ENCODE measurements around the gene FBXL7. TPM values are rescaled to one million over a fixed set of nuclear protein-coding genes. Genes with fewer than 3 reads are reported as not detected.
A peak's percentile ranks its signal among the peaks of the same experiment; 100 is the strongest.

The FBXL7 gene
- total and polyA plus RNA-seq, 9 of the 15 experiments (the other 6 are each of a cell fraction or from before 2014, with no cell fraction given): 0.04 to 0.08 TPM; not detected in 7

DNA sequence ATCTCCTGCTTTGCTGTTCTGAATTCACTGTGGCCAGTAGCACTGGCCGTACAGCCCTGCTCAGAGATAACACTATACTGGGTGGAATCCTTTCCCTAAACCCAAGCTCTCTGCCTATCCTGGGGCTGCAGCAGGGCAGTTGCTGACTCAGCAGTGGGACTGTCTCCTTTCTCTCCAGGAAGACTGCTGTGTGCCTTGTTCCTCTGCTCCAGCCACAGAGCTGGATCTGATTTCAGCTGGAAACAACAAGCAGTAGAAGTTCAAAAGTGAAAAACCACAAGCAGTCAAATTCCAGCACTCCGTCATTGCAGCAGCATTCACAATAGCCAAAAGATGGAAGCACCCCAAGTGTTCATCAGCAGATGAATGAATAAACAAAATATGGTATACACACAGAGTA, 105.0 kb downstream of the FBXL7 start:
- FAIRE-seq (no peak), DNase-seq (ENCODE audit: extremely low read depth in 1 of 4, low spot score in 3 of 4) (no peak), ATAC-seq (no peak)
- POLR2A ChIA-PET: no interaction called here
- intact Hi-C loops (cut with micrococcal nuclease) (no loop called here), in situ Hi-C loops (cut with MboI) (no loop called here)
- Histone ChIP-seq H3K9me1 (ENCODE audit: control insufficient read depth, insufficient read depth, low read length) (no peaks in the 10 kb centered on the region), H3K9ac (ENCODE audit: insufficient read depth in 1 of 2, low read depth in 2 of 2, low read length in 2 of 2) (no peak overlapping the region), H3K9me3 (replicated peaks; ENCODE audit: control insufficient read depth, insufficient read depth, low read depth, low read length) (no peaks in the 10 kb centered on the region), H3K4me2 (ENCODE audit: insufficient read depth, low read length) (no peak overlapping the region), H3K27ac (ENCODE audit: extremely low read depth, low read depth, low read length) (no peak overlapping the region), H2AFZ (ENCODE audit: low read depth, low read length) (no peak overlapping the region), H3K4me3 (no peak overlapping the region), H3K4me1 (replicated peaks in 1 of 2; ENCODE audit: control insufficient read depth in 2 of 2, insufficient read depth in 2 of 2, low read length in 2 of 2) (no peaks in the 10 kb centered on the region), H3K36me3 (ENCODE audit: control insufficient read depth, insufficient read depth, low read length) (no peaks in the 10 kb centered on the region), H4K20me1 (replicated peaks; ENCODE audit: control insufficient read depth, insufficient read depth, low read length) (no peaks in the 10 kb centered on the region), H3K79me2 (ENCODE audit: control insufficient read depth, insufficient read depth, low read length) (no peaks in the 10 kb centered on the region), H3K27me3 (ENCODE audit: control insufficient read depth in 2 of 2, insufficient read depth in 2 of 2, low read length in 2 of 2) (no peaks in the 10 kb centered on the region)
- BruUV-seq (replicated peaks): no TSS peak
- TF ChIP-seq ZNF79 (CRISPR knock-in tag; IDR thresholded peaks at IDR 0.05; ENCODE audit: low read depth) (no peak), MAFG (tag; conservative IDR thresholded peaks at IDR 0.05) (0 out of 2 replicates have a peak, but pooled peaks have one; percentile 7)
- 0% methylated on average over 2 of the region's 2 CpGs for WGBS (ENCODE audit: insufficient coverage, low coverage, missing lambda C conversion rate)
- CTCF ChIA-PET (ENCODE audit: low intra/inter-chr PET ratio): no interaction called here

GRCh38 chr5:15606197-15606596, 106.2 kb downstream of the FBXL7 start:
- intact Hi-C loops (cut with micrococcal nuclease): no loop called here
- no TSS peak for BruUV-seq (replicated peaks)
- no peaks in the 10 kb centered on the region for H3K36me3 ChIP-seq (ENCODE audit: control insufficient read depth, insufficient read depth, low read length)
- no peaks in the 10 kb centered on the region for H3K4me1 ChIP-seq (replicated peaks in 1 of 2; ENCODE audit: control insufficient read depth in 2 of 2, insufficient read depth in 2 of 2, low read length in 2 of 2)
- no peaks in the 10 kb centered on the region for H3K79me2 ChIP-seq (ENCODE audit: control insufficient read depth, insufficient read depth, low read length)
- no peak overlapping the region for H3K4me2 ChIP-seq (ENCODE audit: insufficient read depth, low read length)
- no peaks in the 10 kb centered on the region for H4K20me1 ChIP-seq (replicated peaks; ENCODE audit: control insufficient read depth, insufficient read depth, low read length)
- H3K9ac ChIP-seq (ENCODE audit: insufficient read depth in 1 of 2, low read depth in 2 of 2, low read length in 2 of 2): no peak overlapping the region
- H3K9me1 ChIP-seq (ENCODE audit: control insufficient read depth, insufficient read depth, low read length): no peaks in the 10 kb centered on the region
- no peak for TF ChIP-seq ZNF232 (CRISPR knock-in tag; IDR thresholded peaks at IDR 0.05)
- TF ChIP-seq RBM17 (IDR thresholded peaks at IDR 0.05; ENCODE audit: borderline replicate concordance, low read depth, low read length): no peak
- TF ChIP-seq ZNF324 (CRISPR knock-in tag; IDR thresholded peaks at IDR 0.05): no peak
- no peak for TF ChIP-seq SOX6 (IDR thresholded peaks at IDR 0.05)
- 4% methylated on average over 8 of the region's 8 CpGs for WGBS (ENCODE audit: insufficient coverage, low coverage, missing lambda C conversion rate)
- no peaks in the 10 kb centered on the region for H3K27me3 ChIP-seq (ENCODE audit: control insufficient read depth in 2 of 2, insufficient read depth in 2 of 2, low read length in 2 of 2)
- in situ Hi-C loops (cut with MboI): no loop called here
- H3K9me3 ChIP-seq (replicated peaks; ENCODE audit: control insufficient read depth, insufficient read depth, low read depth, low read length): no peaks in the 10 kb centered on the region
- ATAC-seq (no peak), FAIRE-seq (no peak), DNase-seq (ENCODE audit: extremely low read depth in 1 of 4, low spot score in 3 of 4) (no peak)
- ChIA-PET CTCF (ENCODE audit: low intra/inter-chr PET ratio) (no interaction called here), POLR2A (no interaction called here)
- H3K4me3 ChIP-seq: no peak overlapping the region
- H3K27ac ChIP-seq (ENCODE audit: extremely low read depth, low read depth, low read length): no peak overlapping the region
- no peak overlapping the region for H2AFZ ChIP-seq (ENCODE audit: low read depth, low read length)

Data from K562 (cell line).